ENCODE measurements around the gene SNX32.

The SNX32 gene

GRCh38 chr11:65789230-65790103, 44.3 kb upstream of the SNX32 start:
- no peak overlapping the region for H3K4ac ChIP-seq (ENCODE audit: low read depth in 1 of 2, low read length in 2 of 2)
- no peak overlapping the region for H2BK12ac ChIP-seq (ENCODE audit: low read length in 2 of 2)
- H3K14ac ChIP-seq (ENCODE audit: low read length in 2 of 2): no peak overlapping the region
- no peak overlapping the region for H3K4me2 ChIP-seq (ENCODE audit: low read length, poor library complexity, severe bottlenecking)
- no peak overlapping the region for H3K9ac ChIP-seq (ENCODE audit: low read length)
- H2BK5ac ChIP-seq (ENCODE audit: low read depth, low read length, poor library complexity, severe bottlenecking): no peak overlapping the region
- H2AFZ ChIP-seq (ENCODE audit: low read depth, low read length): no peak overlapping the region
- H3K23ac ChIP-seq (ENCODE audit: low read length in 2 of 2): no peak overlapping the region
- no peak overlapping the region for H4K91ac ChIP-seq (ENCODE audit: low read length)
- DNase-seq: no peak
- no peaks in the 10 kb centered on the region for H3K36me3 ChIP-seq (ENCODE audit: control insufficient read depth in 1 of 2, insufficient read depth in 2 of 2, low read depth in 1 of 2, low read length in 2 of 2)
- 80% methylated on average over 10 of the region's 14 CpGs for WGBS
- no peak overlapping the region for H3K4me3 ChIP-seq (ENCODE audit: insufficient read depth in 1 of 2, low read depth in 1 of 2, low read length in 2 of 2)
- no peak overlapping the region for H2BK120ac ChIP-seq (ENCODE audit: low read depth, low read length)
- peaks cover 86 to 87% of the 10 kb centered on the region in 2 experiments for H3K27me3 ChIP-seq (ENCODE audit: control insufficient read depth in 1 of 2, insufficient read depth in 1 of 2, low read length in 2 of 2)
- no peak overlapping the region for H2AK5ac ChIP-seq (ENCODE audit: low read length, severe bottlenecking)
- H3K18ac ChIP-seq (ENCODE audit: low read depth in 1 of 2, low read length in 2 of 2): no peak overlapping the region
- H3K4me1 ChIP-seq (ENCODE audit: control insufficient read depth, insufficient read depth, low read depth, low read length): peaks cover 17% of the 10 kb centered on the region
- no peaks in the 10 kb centered on the region for H3K9me3 ChIP-seq (ENCODE audit: control insufficient read depth, low read length)
- H3K79me1 ChIP-seq (replicated peaks; ENCODE audit: low read length, poor library complexity, severe bottlenecking): no peaks in the 10 kb centered on the region
- no peak overlapping the region for H4K8ac ChIP-seq (ENCODE audit: low read length)
- no peak overlapping the region for H3K27ac ChIP-seq (ENCODE audit: low read length, poor library complexity, severe bottlenecking)
- H2BK15ac ChIP-seq (ENCODE audit: low read depth, poor library complexity, severe bottlenecking): no peak overlapping the region

DNA sequence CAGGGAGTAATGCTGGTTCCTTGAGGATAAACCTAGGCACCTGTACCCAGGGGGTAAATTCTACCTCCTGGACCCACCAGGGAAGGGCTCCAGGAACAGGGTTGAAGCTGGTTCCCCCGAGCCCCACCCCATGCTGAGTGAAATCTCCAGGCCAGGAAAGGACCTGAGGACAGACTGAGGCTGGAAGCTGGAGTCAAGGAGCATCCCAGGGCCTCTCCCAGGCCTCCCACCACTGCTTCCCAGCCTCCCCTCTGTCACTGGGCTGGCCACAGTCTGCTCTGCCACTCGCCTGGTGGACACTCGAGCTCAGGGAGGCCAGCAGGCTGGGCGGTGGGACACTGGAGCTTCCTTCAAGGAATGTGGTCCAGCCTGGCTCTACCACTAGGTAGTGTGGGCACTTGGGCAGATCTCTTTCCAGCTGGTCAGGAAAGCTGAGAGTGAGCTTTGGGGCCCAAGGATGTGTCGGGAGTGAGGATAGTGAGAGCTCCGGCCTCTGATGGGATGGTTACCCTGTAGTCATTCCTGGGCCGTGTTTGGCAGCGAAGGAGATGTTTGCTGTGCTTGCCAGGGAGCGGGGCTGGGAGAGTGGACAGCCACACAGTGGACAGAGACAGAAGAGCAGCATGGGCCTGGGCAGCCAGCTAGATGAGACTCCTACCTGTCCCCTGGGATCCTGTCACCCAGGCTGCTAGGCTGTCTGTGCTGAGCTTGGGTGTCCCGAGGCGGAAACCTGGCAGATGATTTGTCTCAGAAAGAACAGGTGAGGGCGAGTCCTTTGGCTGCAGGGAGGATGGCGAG, 43.5 kb upstream of the SNX32 start:
- Histone ChIP-seq H3K4ac (ENCODE audit: low read depth in 1 of 2, low read length in 2 of 2) (no peak overlapping the region), H2BK5ac (ENCODE audit: low read depth, low read length, poor library complexity, severe bottlenecking) (no peak overlapping the region), H3K9ac (ENCODE audit: low read length) (no peak overlapping the region)

GRCh38 chr11:65790902-65791650, 42.7 kb upstream of the SNX32 start:
- Histone ChIP-seq H3K27me3 (ENCODE audit: control insufficient read depth in 1 of 2, insufficient read depth in 1 of 2, low read length in 2 of 2) (peaks cover 85 to 87% of the 10 kb centered on the region in 2 experiments), H4K91ac (ENCODE audit: low read length) (no peak overlapping the region), H2BK120ac (ENCODE audit: low read depth, low read length) (no peak overlapping the region), H3K36me3 (ENCODE audit: control insufficient read depth in 1 of 2, insufficient read depth in 2 of 2, low read depth in 1 of 2, low read length in 2 of 2) (no peaks in the 10 kb centered on the region), H4K8ac (ENCODE audit: low read length) (no peak overlapping the region), H2BK15ac (ENCODE audit: low read depth, poor library complexity, severe bottlenecking) (no peak overlapping the region), H3K4me1 (ENCODE audit: control insufficient read depth, insufficient read depth, low read depth, low read length) (peaks cover 17% of the 10 kb centered on the region), H3K14ac (ENCODE audit: low read length in 2 of 2) (no peak overlapping the region), H3K4ac (ENCODE audit: low read depth in 1 of 2, low read length in 2 of 2) (no peak overlapping the region), H3K27ac (ENCODE audit: low read length, poor library complexity, severe bottlenecking) (no peak overlapping the region), H3K9ac (ENCODE audit: low read length) (no peak overlapping the region), H3K23ac (ENCODE audit: low read length in 2 of 2) (no peak overlapping the region), H2BK12ac (ENCODE audit: low read length in 2 of 2) (no peak overlapping the region), H3K4me2 (ENCODE audit: low read length, poor library complexity, severe bottlenecking) (no peak overlapping the region), H2BK5ac (ENCODE audit: low read depth, low read length, poor library complexity, severe bottlenecking) (no peak overlapping the region), H3K9me3 (ENCODE audit: control insufficient read depth, low read length) (no peaks in the 10 kb centered on the region), H2AK5ac (ENCODE audit: low read length, severe bottlenecking) (no peak overlapping the region), H2AFZ (ENCODE audit: low read depth, low read length) (no peak overlapping the region), H3K79me1 (replicated peaks; ENCODE audit: low read length, poor library complexity, severe bottlenecking) (no peaks in the 10 kb centered on the region), H3K18ac (ENCODE audit: low read depth in 1 of 2, low read length in 2 of 2) (no peak overlapping the region), H3K4me3 (ENCODE audit: insufficient read depth in 1 of 2, low read depth in 1 of 2, low read length in 2 of 2) (no peak overlapping the region)
- WGBS: 85% methylated on average over 18 of the region's 18 CpGs
- DNase-seq: no peak

More for the DNA sequence above, 43.5 kb upstream of the SNX32 start:
- Histone ChIP-seq H3K18ac (ENCODE audit: low read depth in 1 of 2, low read length in 2 of 2) (no peak overlapping the region), H3K23ac (ENCODE audit: low read length in 2 of 2) (no peak overlapping the region), H4K8ac (ENCODE audit: low read length) (no peak overlapping the region), H3K27ac (ENCODE audit: low read length, poor library complexity, severe bottlenecking) (no peak overlapping the region), H2BK12ac (ENCODE audit: low read length in 2 of 2) (no peak overlapping the region), H3K4me2 (ENCODE audit: low read length, poor library complexity, severe bottlenecking) (no peak overlapping the region), H3K27me3 (ENCODE audit: control insufficient read depth in 1 of 2, insufficient read depth in 1 of 2, low read length in 2 of 2) (peaks cover 86 to 87% of the 10 kb centered on the region in 2 experiments), H2AK5ac (ENCODE audit: low read length, severe bottlenecking) (no peak overlapping the region), H3K14ac (ENCODE audit: low read length in 2 of 2) (no peak overlapping the region), H3K4me3 (ENCODE audit: insufficient read depth in 1 of 2, low read depth in 1 of 2, low read length in 2 of 2) (no peak overlapping the region), H3K79me1 (replicated peaks; ENCODE audit: low read length, poor library complexity, severe bottlenecking) (no peaks in the 10 kb centered on the region), H3K36me3 (ENCODE audit: control insufficient read depth in 1 of 2, insufficient read depth in 2 of 2, low read depth in 1 of 2, low read length in 2 of 2) (no peaks in the 10 kb centered on the region), H2AFZ (ENCODE audit: low read depth, low read length) (no peak overlapping the region), H2BK120ac (ENCODE audit: low read depth, low read length) (no peak overlapping the region), H2BK15ac (ENCODE audit: low read depth, poor library complexity, severe bottlenecking) (no peak overlapping the region), H3K4me1 (ENCODE audit: control insufficient read depth, insufficient read depth, low read depth, low read length) (peaks cover 17% of the 10 kb centered on the region), H3K9me3 (ENCODE audit: control insufficient read depth, low read length) (no peaks in the 10 kb centered on the region), H4K91ac (ENCODE audit: low read length) (no peak overlapping the region)
- WGBS: 89% methylated on average over 13 of the region's 13 CpGs
- DNase-seq: no peak
